DND-41 (cell line): ENCODE measurements around the gene DOC2A.

Experiments used
- CTCF ChIP-seq: IDR thresholded peaks from 2 replicates; pipeline ENCODE4 v1.5.1; 2012; ENCODE audit warnings: borderline replicate concordance, low read length, moderate library complexity, mild to moderate bottlenecking; ENCODE audit not compliant: poor library complexity, severe bottlenecking; ENCODE audit errors: extremely low read depth
- EZH2 ChIP-seq: IDR thresholded peaks from 3 replicates; pipeline ENCODE4 v1.6.1; 2012; ENCODE audit warnings: borderline replicate concordance, low read depth, mild to moderate bottlenecking, moderate library complexity, low read length, inconsistent platforms; ENCODE audit not compliant: severe bottlenecking

- TF ChIP-seq EZH2: no peak
- TF ChIP-seq CTCF: no peak
Observed at GRCh38 chr16:29959293-29959692, 51.5 kb downstream of the DOC2A start.
